Esophagus muscularis mucosa (tissue), 4 donors: ENCODE results near the gene KIF26B.

Experiments used
- CTCF ChIP-seq, 3 experiments: fragments of 200-600 bp in 2 of 3; fragments of 450-650 bp in 1 of 3; sonication (generic) in 2 of 3; IDR thresholded peaks; one replicate each; pipeline ENCODE4 v1.5.1; 2017 to 2019; ENCODE audit warnings: antibody characterized with exemption in 3 of 3, mild to moderate bottlenecking in 2 of 3, moderate library complexity in 1 of 3
- EP300 ChIP-seq: sonication (generic); formaldehyde crosslinking; IDR thresholded peaks from one replicate; pipeline ENCODE4 v1.6.1; 2017; ENCODE audit warnings: antibody characterized with exemption
- POLR2AphosphoS5 ChIP-seq, 2 donors: sonication (generic); formaldehyde crosslinking; IDR thresholded peaks; one replicate each; pipeline ENCODE4 v1.6.1; 2017; ENCODE audit warnings: antibody characterized with exemption in 2 of 2

- TF ChIP-seq CTCF (IDR thresholded peaks at IDR 0.05) (no peak), POLR2AphosphoS5 (IDR thresholded peaks at IDR 0.05) (no peak), EP300 (no peak)
Observed at GRCh38 chr1:245113649-245114048, 41.1 kb upstream of the KIF26B start.
